DMS153 treated with DMSO at 0.1 percent for 48 hours (cell line): ENCODE measurements around the gene UTP11.

Experiments used
- DNase-seq: peaks from one replicate; lab custom pipeline; 2025; ENCODE audit not compliant: unreplicated experiment; lab: John Stamatoyannopoulos, UW

The UTP11 gene

GRCh38 chr1:38068220-38068979 is 55.9 kb downstream of the UTP11 start:
- no peak for DNase-seq

- DNase-seq: no peak
Observed at GRCh38 chr1:38068980-38069340, 56.4 kb downstream of the UTP11 start.

- no peak for DNase-seq
Observed at GRCh38 chr1:38071312-38072256, 59.0 kb downstream of the UTP11 start.

GRCh38 chr1:38072858-38073257 is 60.3 kb downstream of the UTP11 start:
- no peak for DNase-seq

GRCh38 chr1:38073534-38074301 is 61.2 kb downstream of the UTP11 start:
- no peak for DNase-seq

- no peak for DNase-seq
Observed at GRCh38 chr1:38074302-38074677, 61.8 kb downstream of the UTP11 start.
